Kidney (tissue), 14 donors: ENCODE results near the gene RNF212. TPM values are rescaled to one million over a fixed set of nuclear protein-coding genes. Genes with fewer than 3 reads are reported as not detected.

Experiments
- DNase-seq, 5 donors: peaks; one replicate each; pipeline ENCODE4 v3.0.0-alpha.2; 2013 to 2020
- FAIRE-seq: peaks from 2 replicates; lab custom pipeline; 2012; peaks lifted over from hg19 to GRCh38; lab: Jason Lieb, UNC
- H3K27ac ChIP-seq, 2 donors: one replicate each; pipeline ENCODE4 v1.7.0; 2013; ENCODE audit warnings: low read depth in 2 of 2, low read length in 2 of 2, inconsistent platforms in 1 of 2
- H3K27me3 ChIP-seq: one replicate; pipeline ENCODE4 v1.7.1; 2013; ENCODE audit warnings: low read length, inconsistent platforms; ENCODE audit not compliant: control insufficient read depth, insufficient read depth
- H3K36me3 ChIP-seq, 3 donors: one replicate each; pipeline versions ENCODE4 v1.7.0 to v1.7.1; 2013; ENCODE audit warnings: low read length in 3 of 3, control low read depth in 1 of 3, inconsistent platforms in 1 of 3; ENCODE audit not compliant: insufficient read depth in 3 of 3, control insufficient read depth in 2 of 3
- H3K4me1 ChIP-seq, 3 donors: one replicate each; pipeline versions ENCODE4 v1.7.0 to v1.7.1; 2013; ENCODE audit warnings: low read length in 3 of 3, inconsistent platforms in 1 of 3, low read depth in 1 of 3; ENCODE audit not compliant: control insufficient read depth in 2 of 3, insufficient read depth in 2 of 3
- H3K4me3 ChIP-seq, 3 donors: one replicate each; pipeline versions ENCODE4 v1.7.0 to v1.8.1; 2013; ENCODE audit warnings: low read length in 3 of 3, control low read depth in 1 of 3, inconsistent platforms in 1 of 3
- H3K9ac ChIP-seq, 3 donors: one replicate each; pipeline versions ENCODE4 v1.7.0 to v1.7.1; 2013; ENCODE audit warnings: low read length in 3 of 3, control low read depth in 1 of 3, inconsistent platforms in 1 of 3
- H3K9me3 ChIP-seq, 3 donors: one replicate each; pipeline versions ENCODE4 v1.7.0 to v1.7.1; 2013; ENCODE audit warnings: low read length in 3 of 3, control low read depth in 1 of 3, inconsistent platforms in 1 of 3; ENCODE audit not compliant: control insufficient read depth in 2 of 3, insufficient read depth in 1 of 3
- intact Hi-C: fragments of 100-400 bp; cut with DNase I; formaldehyde crosslinking; loops from one replicate; pipeline ENCODE4 v1.11.1; 2022
- polyA plus RNA-seq: library from polyadenylated mRNA; stranded (reverse); fragments of 350-450 nt; fragmentation: Illumina TruSeq; extraction: RNeasy Lipid Tissue Mini Kit (QIAGEN cat#74804); gene quantifications from one replicate; pipeline ENCODE4 v1.2.3, GENCODE V29; 2014; ENCODE audit warnings: low read depth, low replicate concordance; ENCODE audit not compliant: insufficient read depth
- total RNA-seq: library from RNA; stranded (reverse); fragmentation: NEBNext Ultra II Directional; extraction: Animal tissue kit (Norgen Biotek cat#: 25700); gene quantifications from one replicate; pipeline ENCODE4 v1.2.1, GENCODE V29; 2021
- TF ChIP-seq, protein P1 (sequence below): IDR thresholded peaks from 3 replicates; pipeline ENCODE4 v1.5.1; 2012; ENCODE audit warnings: mild to moderate bottlenecking, moderate library complexity, borderline replicate concordance; ENCODE audit not compliant: insufficient read depth; ENCODE audit errors: extremely low read depth
- donor health status: control.
- donor health status: control.
- donor health status: control.
- donor health status: control.
- donor health status: control.
- donor health status: DM: yes; HTN: yes; CAD: no.
- donor health status: Normal renal cell carcinoma (clear cell type).

The RNF212 gene
- total and polyA plus RNA-seq, 2 donors from 2014 or later: 5.3 to 20.8 TPM

DNA sequence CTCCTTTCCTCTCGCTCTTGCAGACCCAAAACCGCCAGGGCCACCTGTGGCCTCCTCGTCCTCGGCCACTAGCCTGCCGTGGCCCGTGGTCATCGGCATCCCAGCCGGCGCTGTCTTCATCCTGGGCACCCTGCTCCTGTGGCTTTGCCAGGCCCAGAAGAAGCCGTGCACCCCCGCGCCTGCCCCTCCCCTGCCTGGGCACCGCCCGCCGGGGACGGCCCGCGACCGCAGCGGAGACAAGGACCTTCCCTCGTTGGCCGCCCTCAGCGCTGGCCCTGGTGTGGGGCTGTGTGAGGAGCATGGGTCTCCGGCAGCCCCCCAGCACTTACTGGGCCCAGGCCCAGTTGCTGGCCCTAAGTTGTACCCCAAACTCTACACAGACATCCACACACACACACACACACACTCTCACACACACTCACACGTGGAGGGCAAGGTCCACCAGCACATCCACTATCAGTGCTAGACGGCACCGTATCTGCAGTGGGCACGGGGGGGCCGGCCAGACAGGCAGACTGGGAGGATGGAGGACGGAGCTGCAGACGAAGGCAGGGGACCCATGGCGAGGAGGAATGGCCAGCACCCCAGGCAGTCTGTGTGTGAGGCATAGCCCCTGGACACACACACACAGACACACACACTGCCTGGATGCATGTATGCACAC is 88.3 kb downstream of the RNF212 start:
- FAIRE-seq: no peak
- no peaks in the 10 kb centered on the region for H3K9me3 ChIP-seq
- no peaks in the 10 kb centered on the region for H3K27me3 ChIP-seq
- no peak overlapping the region for H3K27ac ChIP-seq
- DNase-seq: no peak
- H3K4me1 ChIP-seq: peaks cover 0 to 4% (median 0%) of the 10 kb centered on the region in 3 donors
- intact Hi-C loops: no loop called here
- TF ChIP-seq, protein P1, sequence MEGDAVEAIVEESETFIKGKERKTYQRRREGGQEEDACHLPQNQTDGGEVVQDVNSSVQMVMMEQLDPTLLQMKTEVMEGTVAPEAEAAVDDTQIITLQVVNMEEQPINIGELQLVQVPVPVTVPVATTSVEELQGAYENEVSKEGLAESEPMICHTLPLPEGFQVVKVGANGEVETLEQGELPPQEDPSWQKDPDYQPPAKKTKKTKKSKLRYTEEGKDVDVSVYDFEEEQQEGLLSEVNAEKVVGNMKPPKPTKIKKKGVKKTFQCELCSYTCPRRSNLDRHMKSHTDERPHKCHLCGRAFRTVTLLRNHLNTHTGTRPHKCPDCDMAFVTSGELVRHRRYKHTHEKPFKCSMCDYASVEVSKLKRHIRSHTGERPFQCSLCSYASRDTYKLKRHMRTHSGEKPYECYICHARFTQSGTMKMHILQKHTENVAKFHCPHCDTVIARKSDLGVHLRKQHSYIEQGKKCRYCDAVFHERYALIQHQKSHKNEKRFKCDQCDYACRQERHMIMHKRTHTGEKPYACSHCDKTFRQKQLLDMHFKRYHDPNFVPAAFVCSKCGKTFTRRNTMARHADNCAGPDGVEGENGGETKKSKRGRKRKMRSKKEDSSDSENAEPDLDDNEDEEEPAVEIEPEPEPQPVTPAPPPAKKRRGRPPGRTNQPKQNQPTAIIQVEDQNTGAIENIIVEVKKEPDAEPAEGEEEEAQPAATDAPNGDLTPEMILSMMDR: no peak
- H3K9ac ChIP-seq: no peak overlapping the region
- H3K4me3 ChIP-seq: no peak overlapping the region
- H3K36me3 ChIP-seq: peaks cover 9 to 10% (median 9%) of the 10 kb centered on the region in 3 donors

DNA sequence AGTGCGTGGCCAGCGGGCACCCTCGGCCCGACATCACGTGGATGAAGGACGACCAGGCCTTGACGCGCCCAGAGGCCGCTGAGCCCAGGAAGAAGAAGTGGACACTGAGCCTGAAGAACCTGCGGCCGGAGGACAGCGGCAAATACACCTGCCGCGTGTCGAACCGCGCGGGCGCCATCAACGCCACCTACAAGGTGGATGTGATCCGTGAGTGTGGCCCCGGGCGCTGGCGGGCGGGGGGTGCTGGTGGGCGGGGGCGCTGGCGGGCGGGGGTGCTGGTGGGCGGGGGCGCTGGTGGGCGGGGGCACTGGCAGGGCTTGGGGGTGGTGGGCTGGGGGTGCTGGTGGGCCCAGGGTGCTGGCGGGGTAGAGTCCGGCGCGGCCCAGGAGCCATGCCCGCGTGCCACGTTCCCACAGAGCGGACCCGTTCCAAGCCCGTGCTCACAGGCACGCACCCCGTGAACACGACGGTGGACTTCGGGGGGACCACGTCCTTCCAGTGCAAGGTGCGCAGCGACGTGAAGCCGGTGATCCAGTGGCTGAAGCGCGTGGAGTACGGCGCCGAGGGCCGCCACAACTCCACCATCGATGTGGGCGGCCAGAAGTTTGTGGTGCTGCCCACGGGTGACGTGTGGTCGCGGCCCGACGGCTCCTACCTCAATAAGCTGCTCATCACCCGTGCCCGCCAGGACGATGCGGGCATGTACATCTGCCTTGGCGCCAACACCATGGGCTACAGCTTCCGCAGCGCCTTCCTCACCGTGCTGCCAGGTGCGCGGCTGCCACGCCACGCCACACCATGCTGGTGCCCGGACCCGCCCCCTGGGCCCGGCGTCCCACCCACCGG is 89.2 kb downstream of the RNF212 start:
- no peak for FAIRE-seq
- no peak for DNase-seq
- no peak overlapping the region for H3K9ac ChIP-seq

DNA sequence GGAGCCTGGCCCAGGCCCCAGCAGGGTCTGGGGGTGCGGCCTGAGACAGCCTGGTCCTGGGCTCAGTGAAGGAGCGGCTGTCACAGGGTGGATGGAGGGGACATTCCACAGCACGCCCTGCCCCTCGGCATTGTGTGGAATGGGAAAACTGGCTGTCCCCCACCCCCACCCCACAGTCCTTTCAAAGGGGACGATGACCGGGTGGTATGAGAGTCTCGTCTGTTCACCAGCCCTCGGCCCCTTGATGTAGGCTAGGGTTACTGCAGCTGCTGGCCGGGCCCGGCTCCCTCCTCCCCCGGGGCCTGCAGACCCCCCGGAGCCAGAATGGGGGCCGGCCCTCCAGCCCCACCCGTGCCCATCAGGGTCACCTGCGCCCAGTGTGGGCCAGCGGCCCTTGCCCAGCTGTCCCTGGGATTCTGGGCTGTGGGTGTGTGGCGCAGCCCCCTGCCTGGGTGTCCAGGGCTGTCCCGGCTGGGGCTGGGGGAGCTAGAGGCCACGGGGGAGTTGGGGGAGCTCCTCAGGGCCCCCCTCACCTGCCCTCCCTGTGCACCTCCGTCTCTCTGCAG is 90.2 kb downstream of the RNF212 start:
- Histone ChIP-seq H3K9me3 (no peaks in the 10 kb centered on the region), H3K4me1 (peaks cover 0 to 4% (median 0%) of the 10 kb centered on the region in 3 donors), H3K9ac (no peak overlapping the region), H3K27ac (no peak overlapping the region), H3K36me3 (peaks cover 9 to 10% (median 9%) of the 10 kb centered on the region in 3 donors), H3K4me3 (no peak overlapping the region), H3K27me3 (no peaks in the 10 kb centered on the region)
- intact Hi-C loops: no loop called here
- TF ChIP-seq, protein P1: no peak
- DNase-seq: no peak
- FAIRE-seq: no peak

More for the DNA sequence above, 89.2 kb downstream of the RNF212 start:
- no peak overlapping the region for H3K4me3 ChIP-seq
- TF ChIP-seq, protein P1: no peak
- peaks cover 0 to 4% (median 0%) of the 10 kb centered on the region in 3 donors for H3K4me1 ChIP-seq
- peaks cover 9 to 10% (median 9%) of the 10 kb centered on the region in 3 donors for H3K36me3 ChIP-seq
- intact Hi-C loops: no loop called here
- no peaks in the 10 kb centered on the region for H3K9me3 ChIP-seq
- H3K27ac ChIP-seq: no peak overlapping the region
- no peaks in the 10 kb centered on the region for H3K27me3 ChIP-seq
